ENCODE data around the gene FCGBP.
A peak's percentile ranks its signal among the peaks of the same experiment; 100 is the strongest.
"Not testable (repeated sequence)": the region's sequence is repeated elsewhere in the genome, so short reads cannot be mapped to it uniquely, and the experiment has no call there.

FCGBP gene

GRCh38 chr19:39934584-39935363 lies at the start of gene FCGBP:
Gene FCGBP (minus strand): TSS chr19:39934634.
- DNase-seq, result no peak

DNA sequence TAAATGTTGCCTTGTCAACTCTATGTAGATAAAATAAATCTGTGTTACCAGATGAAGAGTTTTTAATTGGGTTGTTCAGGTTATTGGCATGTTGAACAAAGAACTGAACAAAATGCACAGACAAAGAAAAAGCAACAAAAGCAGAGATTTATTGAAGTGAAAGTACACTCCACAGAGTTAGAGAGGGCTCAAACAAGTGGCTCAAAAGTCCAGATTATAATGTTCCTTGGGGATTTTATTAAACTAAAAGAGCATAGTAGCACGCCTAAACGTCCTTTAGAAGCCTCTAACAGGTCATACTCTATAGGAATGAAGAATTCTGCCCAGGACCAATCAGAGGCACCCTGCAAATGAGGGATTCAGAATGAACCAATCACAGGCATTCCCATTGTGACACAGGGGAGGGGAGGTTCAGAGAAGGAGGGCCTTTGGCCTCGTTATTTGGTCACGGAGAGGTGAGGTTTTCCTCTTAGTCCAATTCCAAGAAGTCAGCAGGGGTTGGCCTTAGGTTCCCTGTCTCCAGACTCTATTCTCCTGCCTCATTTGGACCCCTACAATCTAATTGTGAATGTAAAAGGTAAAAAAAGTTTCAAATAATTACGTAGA lies 49.4 kb upstream of the FCGBP start:
- DNase-seq, result no peak

GRCh38 chr19:39982883-39983282 lies 48.4 kb upstream of the FCGBP start:
- DNase-seq, result no peak

GRCh38 chr19:39974377-39975155 lies 40.1 kb upstream of the FCGBP start:
- no peak for DNase-seq

DNA sequence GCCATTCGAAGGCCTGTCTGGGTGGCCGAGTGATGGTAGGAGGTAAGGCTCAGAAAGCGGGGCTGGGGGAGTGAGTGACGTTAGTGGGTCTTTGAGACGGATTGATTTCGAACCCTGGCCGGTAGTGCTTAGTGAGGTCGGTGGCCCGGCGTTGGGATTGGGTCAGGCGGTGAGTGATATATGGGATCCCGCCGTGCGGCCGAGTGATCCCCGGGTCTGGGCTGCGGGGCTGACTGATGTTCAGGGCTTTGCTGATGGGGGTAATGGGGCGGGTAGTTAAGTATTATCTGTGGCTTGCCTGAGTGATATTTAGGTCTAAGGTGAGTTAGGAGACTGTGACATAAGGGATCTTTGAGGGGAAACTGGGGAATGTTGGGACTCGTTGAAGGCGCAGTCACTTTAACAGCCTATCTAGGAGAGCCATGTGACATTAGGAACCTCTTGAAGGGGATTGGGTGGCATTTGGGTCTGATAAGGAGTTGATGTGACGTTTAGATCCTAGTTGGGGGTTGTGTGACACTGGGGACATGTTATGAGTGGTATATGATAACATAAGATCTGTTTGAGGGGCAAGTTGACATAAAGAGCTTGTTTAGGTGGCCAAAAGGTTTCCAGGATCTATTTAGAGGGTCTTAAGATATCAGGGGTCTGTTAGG lies 37.1 kb upstream of the FCGBP start:
- no peak for DNase-seq

- DNase-seq, result peak; percentile 98
Measured at GRCh38 chr19:39970675-39971379, 36.4 kb upstream of the FCGBP start, which contains the start of gene PSMC4. Gene PSMC4 (plus strand): TSS chr19:39971165. CDS start chr19:39971203, 38 bp downstream.

DNA sequence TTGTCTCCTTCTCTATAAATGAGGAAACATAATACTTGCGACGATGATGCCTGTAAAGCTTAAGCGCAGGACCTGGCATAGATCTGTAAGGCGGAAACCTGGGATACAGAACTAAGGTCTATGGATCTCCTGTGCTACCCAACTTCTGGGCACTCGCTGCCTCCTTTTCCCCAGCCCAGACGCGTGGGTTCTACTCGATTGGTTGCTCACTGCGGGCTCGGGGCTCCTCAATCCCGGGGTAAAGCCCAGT lies 35.9 kb upstream of the FCGBP start:
- peak; percentile 63 for DNase-seq

- DNase-seq, result no peak
Measured at GRCh38 chr19:39969681-39970424, 35.4 kb upstream of the FCGBP start.

- DNase-seq, result no peak
Measured at GRCh38 chr19:39969266-39969665, 34.8 kb upstream of the FCGBP start.

GRCh38 chr19:39968789-39969188 lies 34.4 kb upstream of the FCGBP start:
- no peak for DNase-seq

DNA sequence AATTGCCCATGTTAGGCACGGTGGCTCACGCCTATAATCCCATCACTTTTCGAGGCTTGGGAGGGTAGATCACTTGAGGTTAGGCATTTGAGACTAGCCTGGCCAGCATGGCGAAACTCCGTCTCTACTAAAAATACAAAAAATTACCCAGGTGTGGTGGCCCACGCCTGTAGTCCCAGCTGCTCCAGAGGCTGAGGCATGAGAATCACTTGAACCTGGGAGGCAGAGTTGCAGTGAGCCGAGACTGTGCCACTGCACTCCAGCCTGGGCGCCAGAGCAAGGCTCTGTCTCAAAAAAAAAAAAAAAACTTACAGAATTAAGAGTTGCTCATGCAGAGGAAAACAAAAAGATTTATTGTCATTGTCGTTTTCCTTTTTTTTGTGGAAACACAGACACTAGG lies 33.1 kb upstream of the FCGBP start:
- DNase-seq, result no peak

- DNase-seq, result no peak
Measured at GRCh38 chr19:39966617-39967016, 32.2 kb upstream of the FCGBP start.

DNA sequence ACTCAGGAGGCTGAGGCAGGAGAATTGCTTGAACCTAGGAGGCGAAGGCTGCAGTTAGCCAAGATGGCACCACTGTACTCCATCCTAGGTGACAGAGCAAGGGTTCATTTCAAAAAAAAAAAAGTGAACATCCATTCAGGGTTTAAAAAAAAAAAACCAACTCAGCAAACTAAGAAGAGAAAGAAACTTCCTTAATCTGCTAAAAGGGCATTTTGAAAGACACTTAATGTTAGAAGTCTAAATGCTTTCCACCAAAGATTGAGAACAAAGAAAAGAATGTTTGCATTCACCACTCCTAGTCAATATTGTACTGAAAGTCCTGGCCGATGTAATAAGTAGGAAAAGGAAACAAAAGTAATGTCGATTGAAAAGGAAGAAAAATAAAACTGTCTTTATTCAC lies 29.5 kb upstream of the FCGBP start:
- no peak for DNase-seq

GRCh38 chr19:39959407-39959806 lies 25.0 kb upstream of the FCGBP start:
- not testable (repeated sequence) for DNase-seq

DNA sequence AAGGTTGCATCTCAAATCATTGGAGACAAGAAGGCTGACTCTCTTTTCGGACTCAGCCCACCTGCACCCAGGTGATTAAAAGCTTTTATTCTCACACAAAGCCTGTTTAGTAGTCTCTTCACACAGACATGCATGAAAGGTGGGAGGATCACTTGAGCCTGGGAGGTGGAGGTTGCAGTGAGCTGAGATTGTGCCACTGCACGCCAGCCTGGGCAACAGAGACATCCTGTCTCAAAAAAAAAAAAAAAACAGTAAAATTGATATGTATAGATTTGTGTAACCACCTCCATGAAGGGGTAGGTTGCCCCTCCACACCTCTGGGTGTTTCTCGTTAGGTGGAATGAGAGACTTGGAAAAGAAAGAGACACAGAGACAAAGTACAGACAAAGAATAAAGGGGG lies 24.5 kb upstream of the FCGBP start:
- DNase-seq, result not testable (repeated sequence)

DNA sequence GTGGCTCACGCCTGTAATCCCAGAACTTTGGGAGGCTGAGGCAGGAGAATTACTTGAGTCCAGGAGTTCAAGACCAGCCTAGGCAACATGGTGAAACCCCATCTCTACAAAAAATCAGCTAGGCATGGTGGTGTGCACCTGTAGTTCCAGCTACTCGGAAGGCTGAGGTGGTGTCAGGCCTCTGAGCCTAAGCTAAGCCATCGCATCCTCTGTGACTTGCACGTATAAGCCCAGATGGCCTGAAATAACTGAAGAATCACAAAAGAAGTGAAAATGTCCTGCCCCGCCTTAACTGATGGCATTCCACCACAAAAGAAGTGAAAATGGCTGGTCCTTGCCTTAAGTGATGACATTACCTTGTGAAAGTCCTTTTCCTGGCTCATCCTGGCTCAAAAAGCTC lies 23.5 kb upstream of the FCGBP start:
- not testable (repeated sequence) for DNase-seq

GRCh38 chr19:39953915-39954314 lies 19.5 kb upstream of the FCGBP start:
- no peak for DNase-seq

- DNase-seq, result no peak
Measured at GRCh38 chr19:39951686-39952085, 17.3 kb upstream of the FCGBP start.

DNA sequence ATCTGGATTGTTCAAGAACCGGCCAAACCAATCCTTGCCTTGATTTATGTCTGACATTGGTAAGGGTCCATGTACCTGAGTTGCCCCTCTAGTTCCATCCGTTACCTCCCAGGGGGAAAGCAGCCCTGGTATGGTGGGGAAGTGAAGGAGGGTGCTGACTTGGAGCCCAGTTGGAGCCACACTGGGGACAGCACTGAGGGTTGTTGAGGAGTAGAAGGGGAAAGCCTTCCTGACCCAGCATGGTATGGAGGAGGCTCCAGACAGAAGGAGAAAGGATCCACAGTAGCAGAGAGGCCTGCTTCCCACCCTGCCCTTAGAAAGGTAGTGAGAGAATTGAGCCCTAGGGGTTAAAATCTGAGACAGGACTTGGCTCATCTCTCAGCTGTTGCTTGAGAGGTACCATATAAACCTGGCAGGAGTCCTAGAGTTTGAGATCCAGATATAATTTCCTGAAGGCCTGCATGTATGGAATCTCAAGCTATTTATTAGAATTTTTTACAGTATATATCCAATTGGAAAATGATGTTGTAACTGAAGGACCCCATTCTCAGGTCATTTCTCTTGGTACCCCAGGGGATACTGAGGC lies 16.7 kb upstream of the FCGBP start:
- no peak for DNase-seq

- DNase-seq, result no peak
Measured at GRCh38 chr19:39949026-39949747, 14.8 kb upstream of the FCGBP start.

- DNase-seq, result no peak
Measured at GRCh38 chr19:39946532-39946931, 12.1 kb upstream of the FCGBP start.
